ENCODE data around the gene TRAF2. TPM values are rescaled to one million over a fixed set of nuclear protein-coding genes. Genes with fewer than 3 reads are reported as not detected.
"Not testable (repeated sequence)": the region's sequence is repeated elsewhere in the genome, so short reads cannot be mapped to it uniquely, and the experiment has no call there.

The TRAF2 gene
- polyA plus RNA-seq, 6 donors from 2014 or later = 13.2 to 29.9 (median 18.4) TPM

DNA sequence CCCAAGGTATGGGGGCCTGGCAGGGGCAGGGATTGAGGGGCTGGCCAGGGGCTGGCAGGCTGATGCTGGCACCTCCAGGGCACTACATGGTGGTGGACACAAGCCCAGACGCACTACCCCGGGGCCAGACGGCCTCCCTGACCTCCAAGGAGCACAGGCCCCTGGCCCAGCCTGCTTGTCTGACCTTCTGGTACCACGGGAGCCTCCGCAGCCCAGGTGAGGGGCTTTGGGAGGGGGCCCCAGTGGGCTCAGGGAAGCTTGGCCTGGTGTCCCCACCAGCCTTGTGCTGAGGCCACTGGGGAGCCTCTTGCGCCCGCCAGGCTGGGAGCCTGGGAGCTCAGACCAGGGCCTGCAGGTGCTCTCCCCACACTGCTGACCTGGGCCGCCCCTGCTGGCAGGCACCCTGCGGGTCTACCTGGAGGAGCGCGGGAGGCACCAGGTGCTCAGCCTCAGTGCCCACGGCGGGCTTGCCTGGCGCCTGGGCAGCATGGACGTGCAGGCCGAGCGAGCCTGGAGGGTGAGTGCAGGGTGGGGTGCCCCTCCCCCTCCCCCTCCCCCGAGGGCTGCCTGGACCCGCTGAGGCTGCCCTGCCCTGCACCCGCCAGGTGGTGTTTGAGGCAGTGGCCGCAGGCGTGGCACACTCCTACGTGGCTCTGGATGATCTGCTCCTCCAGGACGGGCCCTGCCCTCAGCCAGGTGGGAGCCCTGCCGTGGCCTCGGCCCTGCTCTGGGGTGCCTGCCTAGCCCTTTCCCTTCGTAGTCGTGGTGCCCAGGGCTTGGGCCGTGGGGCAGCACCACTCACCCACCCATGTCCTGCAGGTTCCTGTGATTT, 28.5 kb upstream of the TRAF2 start:
- Mint-ChIP-seq H3K36me3 (no peaks in the 10 kb centered on the region), H3K4me3 (no peak overlapping the region)

DNA sequence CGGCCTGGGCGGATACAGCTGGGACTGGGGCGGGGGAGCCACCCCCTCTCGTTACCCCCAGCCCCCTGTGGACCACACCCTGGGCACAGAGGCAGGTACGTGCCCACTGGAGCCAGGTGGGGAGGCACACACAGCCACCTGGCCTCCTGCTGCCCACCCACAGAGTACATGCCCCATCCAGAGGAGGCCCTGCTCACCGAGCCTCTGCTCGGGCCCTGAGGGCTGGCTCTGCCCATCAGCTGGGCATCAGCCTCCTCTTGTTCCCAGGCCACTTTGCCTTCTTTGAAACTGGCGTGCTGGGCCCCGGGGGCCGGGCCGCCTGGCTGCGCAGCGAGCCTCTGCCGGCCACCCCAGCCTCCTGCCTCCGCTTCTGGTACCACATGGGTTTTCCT, 27.9 kb upstream of the TRAF2 start:
- H3K27me3 Mint-ChIP-seq = no peaks in the 10 kb centered on the region
- no peak for ATAC-seq (ENCODE audit: low read depth in 2 of 2)
- no peak overlapping the region for H3K4me3 Mint-ChIP-seq
- no peak overlapping the region for H3K27ac Mint-ChIP-seq
- H3K4me1 Mint-ChIP-seq = peaks cover 3 to 8% (median 5%) of the 10 kb centered on the region in 3 donors
- no peak for DNase-seq
- H3K9me3 Mint-ChIP-seq = no peaks in the 10 kb centered on the region
- no peaks in the 10 kb centered on the region for H3K36me3 Mint-ChIP-seq

More for the DNA sequence above, 28.5 kb upstream of the TRAF2 start:
- ATAC-seq (ENCODE audit: low read depth in 2 of 2) (no peak), DNase-seq (no peak)
- H3K4me1 Mint-ChIP-seq = peaks cover 3 to 7% (median 5%) of the 10 kb centered on the region in 3 donors
- H3K9me3 Mint-ChIP-seq = no peaks in the 10 kb centered on the region
- H3K27me3 Mint-ChIP-seq = no peaks in the 10 kb centered on the region
- no peak overlapping the region for H3K27ac Mint-ChIP-seq

DNA sequence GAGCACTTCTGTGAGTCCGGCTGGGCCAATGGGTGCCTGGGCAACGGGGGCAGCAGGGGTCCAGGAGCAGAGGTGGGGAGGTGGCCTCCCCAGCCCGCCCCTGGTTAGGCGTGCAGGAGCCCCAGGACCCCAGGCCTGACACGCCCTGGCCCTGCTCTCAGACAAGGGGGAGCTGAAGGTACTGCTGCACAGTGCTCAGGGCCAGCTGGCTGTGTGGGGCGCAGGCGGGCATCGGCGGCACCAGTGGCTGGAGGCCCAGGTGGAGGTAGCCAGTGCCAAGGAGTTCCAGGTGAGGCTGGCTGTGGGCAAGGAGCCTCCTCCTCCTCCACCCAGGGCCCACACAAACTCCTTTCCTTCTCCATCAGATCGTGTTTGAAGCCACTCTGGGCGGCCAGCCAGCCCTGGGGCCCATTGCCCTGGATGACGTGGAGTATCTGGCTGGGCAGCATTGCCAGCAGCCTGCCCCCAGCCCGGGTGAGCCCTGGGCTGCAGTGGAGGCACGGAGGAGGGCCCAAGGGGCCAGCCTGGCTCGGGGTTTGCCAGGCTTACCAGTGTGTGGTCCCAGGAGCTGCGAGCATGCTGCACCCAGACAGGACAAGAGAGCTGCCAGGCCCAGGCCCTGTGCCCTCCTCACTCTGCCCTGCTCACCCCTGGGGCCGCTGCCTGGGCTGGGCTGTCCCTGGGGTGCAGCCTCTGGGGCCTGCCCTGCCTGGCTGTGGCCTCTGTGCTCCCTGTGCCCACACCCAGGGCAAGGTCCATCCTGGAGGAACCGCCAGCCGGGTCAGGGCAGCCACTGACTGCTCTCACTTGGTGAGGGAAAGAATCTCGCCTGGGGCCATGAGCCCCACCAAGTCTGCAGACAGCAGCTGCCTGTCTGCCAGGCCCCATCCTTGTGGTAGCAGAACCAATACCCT, 27.2 kb upstream of the TRAF2 start:
- no peak for ATAC-seq (ENCODE audit: low read depth in 2 of 2)
- H3K4me3 Mint-ChIP-seq = no peak overlapping the region
- no peaks in the 10 kb centered on the region for H3K27me3 Mint-ChIP-seq
- H3K4me1 Mint-ChIP-seq = peaks cover 3 to 13% (median 9%) of the 10 kb centered on the region in 3 donors
- H3K9me3 Mint-ChIP-seq = no peaks in the 10 kb centered on the region
- no peaks in the 10 kb centered on the region for H3K36me3 Mint-ChIP-seq
- H3K27ac Mint-ChIP-seq = peak overlapping the region in 1 of 6 donors; percentile 29
- no peak for DNase-seq

DNA sequence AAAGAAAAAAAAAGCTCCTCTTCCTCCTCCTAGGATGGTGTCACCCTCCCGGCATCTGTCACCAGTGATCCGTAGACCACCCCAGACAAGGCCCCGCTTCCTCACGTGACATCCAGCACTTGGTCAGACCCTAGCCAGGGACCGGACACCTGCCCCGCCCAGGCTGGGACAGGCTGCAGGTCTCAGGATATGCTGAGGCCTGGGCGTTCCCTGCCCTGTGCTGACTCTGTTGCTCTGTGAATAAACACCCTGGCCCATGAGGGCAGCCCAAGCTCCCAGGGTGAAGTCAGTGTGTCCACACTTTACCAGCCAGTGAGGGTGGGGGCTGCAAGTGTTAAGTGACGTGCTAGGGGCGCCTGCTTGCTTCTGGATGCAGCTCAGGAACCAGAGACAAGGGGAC, 25.8 kb upstream of the TRAF2 start:
- Mint-ChIP-seq H3K27me3 (no peaks in the 10 kb centered on the region), H3K27ac (no peak overlapping the region), H3K4me3 (peak overlapping the region in 1 of 8 donors; percentile 15), H3K4me1 (peaks cover 9 to 22% (median 21%) of the 10 kb centered on the region in 3 donors), H3K36me3 (no peaks in the 10 kb centered on the region), H3K9me3 (no peaks in the 10 kb centered on the region)
- no peak for DNase-seq
- ATAC-seq (ENCODE audit: low read depth in 2 of 2) = no peak

DNA sequence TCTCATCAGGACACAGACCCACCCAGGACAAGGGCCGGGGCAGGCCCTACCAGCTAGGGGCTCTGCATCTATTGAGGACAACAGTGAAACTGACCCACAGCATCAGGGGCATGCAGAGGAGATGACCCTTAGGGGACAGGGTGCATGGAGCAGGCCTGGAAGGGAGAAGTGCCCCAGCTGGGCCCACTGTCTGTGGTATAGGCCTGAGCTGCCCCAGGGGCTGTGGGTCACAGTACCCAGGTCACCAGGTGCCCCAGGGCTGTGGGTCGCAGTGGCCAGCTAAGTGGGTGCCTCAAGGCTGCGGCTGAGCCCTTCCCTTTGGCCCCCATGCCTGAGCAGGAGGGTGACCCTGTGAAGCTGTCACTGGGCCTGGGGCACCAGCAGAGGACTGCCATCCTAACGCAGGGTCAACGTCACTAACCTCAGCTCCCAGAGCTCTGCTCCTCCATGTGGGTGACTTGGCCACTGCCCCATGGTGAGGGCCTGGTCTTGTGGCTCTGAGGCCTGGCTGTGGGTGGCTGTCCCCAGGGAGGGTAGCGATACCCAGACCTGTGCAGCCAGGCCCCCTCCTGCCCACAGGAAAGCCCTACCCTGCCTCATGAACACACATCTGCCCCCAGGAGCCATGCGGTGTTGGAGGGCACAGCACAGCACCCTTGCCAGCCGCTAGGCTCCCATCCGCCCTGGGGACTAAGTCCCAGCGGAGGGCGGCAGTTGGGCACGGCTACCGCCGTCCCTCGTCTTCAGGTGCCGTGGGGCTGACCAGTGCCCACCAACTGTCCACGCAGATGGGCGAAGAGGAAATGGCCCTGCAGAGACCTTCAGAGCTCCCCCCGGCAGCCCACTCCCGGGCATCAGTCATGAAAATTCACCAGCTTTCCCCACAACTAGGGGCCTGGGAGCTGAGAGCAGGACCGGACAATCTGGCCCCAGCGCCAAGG, 25.1 kb upstream of the TRAF2 start:
- H3K36me3 Mint-ChIP-seq = no peaks in the 10 kb centered on the region
- DNase-seq = no peak

DNA sequence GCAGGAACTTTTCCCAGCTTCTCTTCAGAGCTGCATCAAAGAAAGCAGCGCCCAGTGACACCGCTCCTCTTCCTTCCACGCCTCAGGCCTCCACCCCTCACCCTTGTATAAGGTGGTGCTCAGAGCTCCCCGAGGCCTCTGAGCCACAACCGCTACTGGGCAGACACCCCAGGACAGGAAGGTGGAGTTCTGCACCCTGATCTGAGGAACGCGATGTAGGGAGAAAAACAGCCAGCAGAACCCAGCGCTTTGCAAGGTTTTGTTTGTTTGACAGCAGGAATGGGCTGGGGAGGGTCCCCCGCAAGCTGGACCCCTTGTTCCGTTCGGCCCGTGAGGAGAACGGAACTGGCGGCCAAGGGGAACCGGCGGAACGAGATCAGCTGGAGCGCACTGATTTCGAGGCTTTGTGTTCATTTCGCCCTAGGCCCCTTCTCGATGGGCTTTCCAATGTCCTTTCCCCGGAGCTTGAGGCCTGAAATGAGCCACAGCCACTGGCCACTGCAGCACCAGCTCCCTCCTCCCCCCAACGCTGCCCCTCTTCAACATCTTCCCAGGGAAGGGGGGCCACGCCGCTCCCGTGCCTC, 24.4 kb upstream of the TRAF2 start:
- no peaks in the 10 kb centered on the region for H3K27me3 Mint-ChIP-seq
- H3K27ac Mint-ChIP-seq = peak overlapping the region in 1 of 6 donors; percentile 56
- peaks cover 10 to 23% (median 22%) of the 10 kb centered on the region in 3 donors for H3K4me1 Mint-ChIP-seq
- peak overlapping the region in 1 of 8 donors; percentile 16 for H3K4me3 Mint-ChIP-seq
- no peaks in the 10 kb centered on the region for H3K9me3 Mint-ChIP-seq
- no peak for DNase-seq
- no peaks in the 10 kb centered on the region for H3K36me3 Mint-ChIP-seq
- no peak for ATAC-seq (ENCODE audit: low read depth in 2 of 2)

More for the DNA sequence above, 25.1 kb upstream of the TRAF2 start:
- Mint-ChIP-seq H3K27ac (no peak overlapping the region), H3K27me3 (no peaks in the 10 kb centered on the region), H3K9me3 (no peaks in the 10 kb centered on the region), H3K4me3 (no peak overlapping the region), H3K4me1 (peaks cover 10 to 22% (median 22%) of the 10 kb centered on the region in 3 donors)
- no peak for ATAC-seq (ENCODE audit: low read depth in 2 of 2)

DNA sequence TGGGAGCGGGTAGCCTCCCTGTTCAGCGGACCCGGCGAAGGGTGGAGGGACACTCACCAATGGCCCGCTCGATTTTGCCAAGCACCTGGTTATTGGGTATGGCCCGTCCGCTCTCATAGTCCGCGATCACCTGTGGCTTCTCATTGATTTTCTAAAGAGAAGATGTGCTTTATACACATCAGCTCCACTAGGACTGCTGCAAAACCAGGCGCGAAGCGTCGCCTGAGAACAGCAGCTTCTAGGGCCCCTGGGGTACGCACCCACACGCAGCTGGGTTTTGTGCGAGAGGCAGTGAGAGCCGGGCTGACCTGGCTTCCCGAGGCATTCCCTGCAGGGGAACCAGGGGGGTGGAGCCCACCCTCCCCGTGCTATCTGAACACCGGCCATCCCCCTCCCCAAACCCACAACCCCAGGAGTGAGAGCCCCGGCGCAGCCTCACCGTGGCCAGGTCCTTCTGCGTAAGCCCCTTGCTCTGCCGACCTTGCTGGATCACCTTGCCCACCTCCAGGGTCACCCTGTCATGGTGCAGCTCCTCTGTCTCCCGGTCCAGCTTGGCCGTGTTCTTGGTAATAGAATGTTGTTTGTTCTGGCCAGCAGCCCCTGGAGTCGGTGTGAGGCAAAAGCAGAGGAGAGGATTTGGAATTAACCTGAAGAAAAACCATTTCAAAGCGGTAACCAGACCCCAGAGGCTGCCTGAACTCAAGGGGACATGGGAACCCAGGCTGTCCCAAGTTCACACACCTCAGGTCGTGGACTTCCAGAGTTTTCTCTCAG, 23.3 kb upstream of the TRAF2 start:
- H3K9me3 Mint-ChIP-seq = no peaks in the 10 kb centered on the region
- no peaks in the 10 kb centered on the region for H3K36me3 Mint-ChIP-seq
- H3K4me3 Mint-ChIP-seq = peak overlapping the region in 3 of 8 donors; percentile 35 to 81 (median 81)

DNA sequence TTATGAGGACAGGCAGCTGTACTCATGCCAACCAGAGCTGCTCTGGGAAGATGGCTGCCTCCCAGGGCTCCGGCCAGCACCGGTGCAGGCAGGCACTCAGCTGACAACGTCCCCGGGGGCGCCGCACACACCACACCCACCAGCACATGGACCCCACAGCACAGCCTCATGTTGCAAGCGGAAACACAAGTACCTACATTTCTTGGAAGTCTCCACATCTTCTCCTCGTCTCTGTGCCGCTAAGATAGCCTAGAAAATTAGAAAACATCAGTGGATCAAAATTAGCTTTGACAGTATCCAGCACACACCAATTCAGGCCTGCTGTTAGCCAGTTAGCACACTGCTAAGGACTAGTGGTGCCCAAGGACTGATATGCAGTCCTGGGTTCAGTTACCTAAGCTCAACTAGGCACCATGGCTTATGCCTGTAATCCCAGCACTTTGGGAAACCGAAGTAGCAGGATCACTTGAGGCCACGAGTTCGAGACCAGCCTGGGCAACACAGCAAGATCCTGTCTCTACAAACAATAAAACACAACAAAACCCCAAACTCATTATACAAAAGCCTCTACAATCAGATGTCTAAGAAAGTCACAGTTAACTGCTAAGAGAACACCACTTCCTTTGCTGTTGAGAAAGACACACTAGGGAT, 22.6 kb upstream of the TRAF2 start:
- no peaks in the 10 kb centered on the region for H3K36me3 Mint-ChIP-seq
- no peaks in the 10 kb centered on the region for H3K27me3 Mint-ChIP-seq
- H3K9me3 Mint-ChIP-seq = no peaks in the 10 kb centered on the region
- ATAC-seq (ENCODE audit: low read depth in 2 of 2) (no peak), DNase-seq (no peak)
- peaks cover 10 to 27% (median 22%) of the 10 kb centered on the region in 3 donors for H3K4me1 Mint-ChIP-seq
- peak overlapping the region in 3 of 8 donors; percentile 57 to 81 (median 60) for H3K4me3 Mint-ChIP-seq
- H3K27ac Mint-ChIP-seq = peak overlapping the region in 1 of 6 donors; percentile 42

More for the DNA sequence above, 23.3 kb upstream of the TRAF2 start:
- ATAC-seq (ENCODE audit: low read depth in 2 of 2) = no peak
- no peaks in the 10 kb centered on the region for H3K27me3 Mint-ChIP-seq
- DNase-seq = no peak
- H3K4me1 Mint-ChIP-seq = peaks cover 10 to 27% (median 22%) of the 10 kb centered on the region in 3 donors
- H3K27ac Mint-ChIP-seq = no peak overlapping the region

DNA sequence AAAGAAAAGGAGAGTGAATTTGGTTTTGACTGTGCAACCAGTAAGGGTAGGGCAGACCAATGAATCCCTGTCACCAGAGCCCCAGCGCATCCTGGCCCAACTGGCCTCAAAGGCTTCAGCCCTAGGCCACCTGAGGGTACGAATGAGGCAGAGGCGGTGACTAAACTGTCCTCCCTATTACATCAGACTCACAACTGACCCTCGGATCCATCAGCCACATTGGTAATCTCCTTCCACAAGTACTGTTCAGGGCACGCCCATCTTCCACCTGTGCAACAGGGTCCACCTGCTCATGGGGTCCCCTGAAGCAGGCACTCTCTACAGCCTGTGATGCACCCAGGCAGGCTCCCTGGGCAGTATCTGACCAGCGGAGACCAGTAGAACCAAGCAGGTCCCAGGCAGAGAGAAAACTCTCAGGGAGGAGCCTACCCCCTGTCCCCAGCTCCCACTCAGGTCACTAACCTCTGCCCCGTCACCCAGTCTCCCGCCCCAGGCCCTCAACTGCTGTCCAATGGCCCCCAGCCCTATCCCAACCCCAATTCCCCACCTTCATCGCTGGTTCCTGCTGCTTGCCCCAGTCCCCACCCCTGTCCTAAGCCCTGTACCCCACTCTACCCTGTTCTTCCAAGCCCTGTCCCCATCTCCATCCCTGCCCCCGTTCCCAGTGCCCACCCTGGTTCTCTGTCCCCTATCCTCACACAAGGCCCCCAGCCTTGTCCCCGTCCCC, 21.1 kb upstream of the TRAF2 start:
- no peaks in the 10 kb centered on the region for H3K36me3 Mint-ChIP-seq
- peak overlapping the region in 5 of 6 donors; percentile 61 to 94 (median 82) for H3K27ac Mint-ChIP-seq
- peaks cover 10 to 27% (median 21%) of the 10 kb centered on the region in 3 donors for H3K4me1 Mint-ChIP-seq
- no peaks in the 10 kb centered on the region for H3K9me3 Mint-ChIP-seq
- H3K27me3 Mint-ChIP-seq = no peaks in the 10 kb centered on the region
- peak overlapping the region; percentile 80 to 95 (median 88) for H3K4me3 Mint-ChIP-seq
- ATAC-seq (ENCODE audit: low read depth in 2 of 2) (no peak), DNase-seq (no peak)

DNA sequence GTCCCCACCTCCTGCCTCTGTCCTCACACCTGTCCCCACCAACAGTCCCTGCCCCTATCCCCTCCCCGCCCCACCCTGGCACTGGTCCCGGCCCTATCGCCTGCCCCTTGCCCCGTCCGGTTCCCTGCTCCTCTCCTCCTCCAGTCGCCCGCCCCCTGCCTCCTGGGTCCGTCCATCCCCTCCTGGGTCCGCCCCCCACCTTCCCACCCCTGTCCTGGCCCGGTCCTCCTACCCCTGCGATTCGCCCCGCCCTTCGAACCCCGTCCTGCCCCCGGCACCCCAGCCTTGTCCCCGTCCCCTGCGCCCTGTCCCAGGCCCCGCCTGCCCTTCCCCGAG, 20.6 kb upstream of the TRAF2 start:
- Mint-ChIP-seq H3K4me1 (peaks cover 7 to 24% (median 16%) of the 10 kb centered on the region in 3 donors), H3K27ac (peak overlapping the region in 4 of 6 donors; percentile 74 to 94 (median 86)), H3K4me3 (peak overlapping the region; percentile 80 to 95 (median 88)), H3K9me3 (no peaks in the 10 kb centered on the region), H3K27me3 (no peaks in the 10 kb centered on the region), H3K36me3 (no peaks in the 10 kb centered on the region)
- peak; percentile 9 to 15 for ATAC-seq (ENCODE audit: low read depth in 2 of 2)
- no peak for DNase-seq

DNA sequence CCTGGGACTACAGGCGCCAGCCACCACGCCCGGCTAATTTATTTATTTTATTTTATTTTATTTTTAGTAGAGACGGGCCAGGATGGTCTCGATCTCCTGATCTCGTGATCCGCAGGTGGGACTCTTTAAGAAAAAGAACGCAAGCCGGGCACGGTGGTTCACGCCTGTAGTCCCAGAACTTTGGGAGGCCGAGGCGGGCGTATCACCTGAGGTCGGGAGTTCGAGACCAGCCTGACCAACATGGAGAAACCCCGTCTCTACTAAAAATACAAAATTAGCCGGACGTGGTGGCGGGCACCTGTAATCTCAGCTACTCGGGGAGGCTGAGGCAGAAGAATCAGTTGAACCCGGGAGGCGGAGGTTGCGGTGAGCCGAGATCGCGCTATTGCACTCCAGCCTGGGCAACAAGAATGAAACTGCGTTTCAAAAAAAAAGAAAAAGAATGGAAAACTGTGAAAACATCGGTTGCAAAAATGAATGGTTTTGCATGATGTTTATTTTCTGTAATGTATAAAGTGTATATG, 19.4 kb upstream of the TRAF2 start:
- not testable (repeated sequence) for H3K9me3 Mint-ChIP-seq; H3K36me3 Mint-ChIP-seq; H3K27me3 Mint-ChIP-seq; ATAC-seq (ENCODE audit: low read depth in 2 of 2); DNase-seq
- Mint-ChIP-seq H3K4me1 (peaks cover 7 to 24% (median 14%) of the 10 kb centered on the region in 3 donors), H3K27ac (peak overlapping the region in 4 of 6 donors; percentile 52 to 91 (median 70)), H3K4me3 (peak overlapping the region; percentile 55 to 90 (median 84))

Measured in naive B cell (primary cell).